Astrocyte (in vitro differentiated cells and primary cell): ENCODE measurements around the gene GALNT2. TPM values are rescaled to one million over a fixed set of nuclear protein-coding genes. Genes with fewer than 3 reads are reported as not detected.

Experiments
- DNase-seq: peaks from one replicate; pipeline ENCODE4 v3.0.0-alpha.2; 2010; ENCODE audit warnings: low read depth
- FAIRE-seq: peaks from 2 replicates; lab custom pipeline; 2011; peaks lifted over from hg19 to GRCh38; lab: Jason Lieb, UNC
- H2AFZ ChIP-seq: 2 replicates; pipeline ENCODE4 v1.6.0; 2012; ENCODE audit warnings: low read depth, low read length, inconsistent platforms
- H3K27ac ChIP-seq: 2 replicates; pipeline ENCODE4 v1.5.1; 2011; ENCODE audit warnings: low read depth, low read length, inconsistent platforms
- H3K27me3 ChIP-seq: 2 replicates; pipeline ENCODE4 v1.6.0; 2011; ENCODE audit warnings: low read length, inconsistent platforms; ENCODE audit not compliant: insufficient read depth
- H3K36me3 ChIP-seq: 2 replicates; pipeline ENCODE4 v1.5.1; 2011; ENCODE audit warnings: low read length, inconsistent platforms; ENCODE audit not compliant: insufficient read depth
- H3K4me1 ChIP-seq: 2 replicates; pipeline ENCODE4 v1.5.1; 2011; ENCODE audit warnings: low read length, inconsistent platforms; ENCODE audit not compliant: insufficient read depth
- H3K4me2 ChIP-seq: 2 replicates; pipeline ENCODE4 v1.6.0; 2012; ENCODE audit warnings: low read length, inconsistent platforms
- H3K4me3 ChIP-seq: 2 replicates; pipeline ENCODE4 v1.5.1; 2011; ENCODE audit warnings: low read depth, mild to moderate bottlenecking, low read length, inconsistent platforms; ENCODE audit not compliant: insufficient read depth
- H3K79me2 ChIP-seq: 2 replicates; pipeline ENCODE4 v1.6.0; 2012; ENCODE audit warnings: mild to moderate bottlenecking, low read length, inconsistent platforms; ENCODE audit not compliant: insufficient read depth
- H3K9ac ChIP-seq: 2 replicates; pipeline ENCODE4 v1.6.0; 2012; ENCODE audit warnings: mild to moderate bottlenecking, low read length, inconsistent platforms
- H3K9me3 ChIP-seq: 2 replicates; pipeline ENCODE4 v1.5.1; 2012; ENCODE audit warnings: low read depth, mild to moderate bottlenecking, low read length, inconsistent platforms; ENCODE audit not compliant: insufficient read depth
- H4K20me1 ChIP-seq: 2 replicates; pipeline ENCODE4 v1.6.0; 2012; ENCODE audit warnings: low read length, inconsistent platforms; ENCODE audit not compliant: insufficient read depth
- H3K27ac Mint-ChIP-seq: one replicate; pipeline ENCODE4 v1.8.0; 2021; ENCODE audit warnings: mild to moderate bottlenecking, mixed read lengths; ENCODE audit not compliant: unreplicated experiment
- H3K27me3 Mint-ChIP-seq: one replicate; pipeline ENCODE4 v1.8.0; 2021; ENCODE audit warnings: low read depth, mixed read lengths; ENCODE audit not compliant: unreplicated experiment
- H3K36me3 Mint-ChIP-seq: one replicate; pipeline ENCODE4 v1.8.0; 2021; ENCODE audit warnings: low read depth, mixed read lengths; ENCODE audit not compliant: unreplicated experiment
- H3K4me1 Mint-ChIP-seq: one replicate; pipeline ENCODE4 v1.8.0; 2021; ENCODE audit warnings: low read depth, mixed read lengths; ENCODE audit not compliant: unreplicated experiment
- H3K4me3 Mint-ChIP-seq: one replicate; pipeline ENCODE4 v1.8.0; 2021; ENCODE audit warnings: mild to moderate bottlenecking, moderate library complexity, mixed read lengths; ENCODE audit not compliant: unreplicated experiment
- H3K9me3 Mint-ChIP-seq: one replicate; pipeline ENCODE4 v1.8.0; 2021; ENCODE audit warnings: mild to moderate bottlenecking, mixed read lengths; ENCODE audit not compliant: unreplicated experiment
- EZH2 ChIP-seq: IDR thresholded peaks from 2 replicates; pipeline ENCODE4 v1.6.1; 2012; ENCODE audit warnings: mild to moderate bottlenecking, low read length, inconsistent platforms; ENCODE audit not compliant: insufficient read depth
- total RNA-seq: library from RNA; stranded (reverse); gene quantifications from 2 replicates; pipeline ENCODE4 v1.2.1, GENCODE V29; 2021
- TF ChIP-seq, protein P1 (sequence below): IDR thresholded peaks from 2 replicates; pipeline ENCODE4 v1.5.1; 2011; ENCODE audit warnings: low read depth, mild to moderate bottlenecking, inconsistent platforms, low read length, moderate library complexity; ENCODE audit not compliant: insufficient read depth

Gene GALNT2
- total RNA-seq, 1 donor from 2014 or later: 507 TPM

DNA sequence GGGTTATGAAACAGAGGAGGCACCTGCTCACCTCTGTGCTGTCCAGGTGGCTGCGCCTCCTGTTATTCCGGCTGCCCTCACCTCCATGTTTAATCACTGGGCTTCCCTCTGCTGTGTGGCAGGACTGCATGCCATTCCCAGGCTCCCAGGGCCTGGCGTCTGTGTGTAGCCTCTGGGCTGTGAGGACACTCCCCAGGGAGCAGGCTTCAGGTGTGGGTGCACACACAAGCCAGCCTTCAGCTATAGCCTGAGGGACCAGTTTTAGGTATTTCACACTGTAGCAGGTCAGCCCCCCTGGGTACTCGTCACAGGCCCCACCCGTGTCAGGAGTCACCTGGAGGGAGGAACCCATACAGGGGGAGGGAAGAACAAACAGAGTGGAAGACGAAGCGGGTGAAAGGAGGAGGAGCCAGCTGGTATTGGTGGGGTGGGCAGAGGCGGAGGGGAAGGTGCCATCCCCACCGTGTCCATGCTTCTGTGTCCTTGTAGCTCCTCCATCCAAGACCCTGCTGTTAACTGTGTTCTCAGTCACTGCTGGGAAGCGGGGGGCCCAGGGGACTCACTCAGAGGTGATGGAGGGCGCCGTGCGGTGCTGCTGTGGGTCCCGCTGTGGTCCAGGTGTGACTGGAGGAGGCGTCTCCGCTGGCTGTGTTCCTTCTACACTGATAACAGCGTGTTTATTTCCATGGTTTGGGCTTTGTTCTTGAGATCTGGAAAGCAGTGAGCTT lies 200.5 kb downstream of the GALNT2 start:
- DNase-seq: no peak
- peaks cover 9% of the 10 kb centered on the region for H3K4me1 ChIP-seq
- peaks cover 16% of the 10 kb centered on the region for H4K20me1 ChIP-seq
- H3K9me3 Mint-ChIP-seq: no peaks in the 10 kb centered on the region
- FAIRE-seq: no peak
- H3K36me3 Mint-ChIP-seq: peaks cover 21% of the 10 kb centered on the region
- H3K4me3 Mint-ChIP-seq: no peak overlapping the region
- H3K4me3 ChIP-seq: no peak overlapping the region
- no peak overlapping the region for H3K27ac Mint-ChIP-seq
- H2AFZ ChIP-seq: no peak overlapping the region
- H3K27ac ChIP-seq: no peak overlapping the region
- no peak overlapping the region for H3K9ac ChIP-seq
- no peaks in the 10 kb centered on the region for H3K9me3 ChIP-seq
- no peaks in the 10 kb centered on the region for H3K27me3 Mint-ChIP-seq
- H3K27me3 ChIP-seq: no peaks in the 10 kb centered on the region
- no peaks in the 10 kb centered on the region for H3K79me2 ChIP-seq
- H3K4me1 Mint-ChIP-seq: peaks cover 2% of the 10 kb centered on the region
- peaks cover 20% of the 10 kb centered on the region for H3K36me3 ChIP-seq
- H3K4me2 ChIP-seq: no peak overlapping the region
- TF ChIP-seq, protein P1, sequence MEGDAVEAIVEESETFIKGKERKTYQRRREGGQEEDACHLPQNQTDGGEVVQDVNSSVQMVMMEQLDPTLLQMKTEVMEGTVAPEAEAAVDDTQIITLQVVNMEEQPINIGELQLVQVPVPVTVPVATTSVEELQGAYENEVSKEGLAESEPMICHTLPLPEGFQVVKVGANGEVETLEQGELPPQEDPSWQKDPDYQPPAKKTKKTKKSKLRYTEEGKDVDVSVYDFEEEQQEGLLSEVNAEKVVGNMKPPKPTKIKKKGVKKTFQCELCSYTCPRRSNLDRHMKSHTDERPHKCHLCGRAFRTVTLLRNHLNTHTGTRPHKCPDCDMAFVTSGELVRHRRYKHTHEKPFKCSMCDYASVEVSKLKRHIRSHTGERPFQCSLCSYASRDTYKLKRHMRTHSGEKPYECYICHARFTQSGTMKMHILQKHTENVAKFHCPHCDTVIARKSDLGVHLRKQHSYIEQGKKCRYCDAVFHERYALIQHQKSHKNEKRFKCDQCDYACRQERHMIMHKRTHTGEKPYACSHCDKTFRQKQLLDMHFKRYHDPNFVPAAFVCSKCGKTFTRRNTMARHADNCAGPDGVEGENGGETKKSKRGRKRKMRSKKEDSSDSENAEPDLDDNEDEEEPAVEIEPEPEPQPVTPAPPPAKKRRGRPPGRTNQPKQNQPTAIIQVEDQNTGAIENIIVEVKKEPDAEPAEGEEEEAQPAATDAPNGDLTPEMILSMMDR: no peak
- no peak for TF ChIP-seq EZH2

DNA sequence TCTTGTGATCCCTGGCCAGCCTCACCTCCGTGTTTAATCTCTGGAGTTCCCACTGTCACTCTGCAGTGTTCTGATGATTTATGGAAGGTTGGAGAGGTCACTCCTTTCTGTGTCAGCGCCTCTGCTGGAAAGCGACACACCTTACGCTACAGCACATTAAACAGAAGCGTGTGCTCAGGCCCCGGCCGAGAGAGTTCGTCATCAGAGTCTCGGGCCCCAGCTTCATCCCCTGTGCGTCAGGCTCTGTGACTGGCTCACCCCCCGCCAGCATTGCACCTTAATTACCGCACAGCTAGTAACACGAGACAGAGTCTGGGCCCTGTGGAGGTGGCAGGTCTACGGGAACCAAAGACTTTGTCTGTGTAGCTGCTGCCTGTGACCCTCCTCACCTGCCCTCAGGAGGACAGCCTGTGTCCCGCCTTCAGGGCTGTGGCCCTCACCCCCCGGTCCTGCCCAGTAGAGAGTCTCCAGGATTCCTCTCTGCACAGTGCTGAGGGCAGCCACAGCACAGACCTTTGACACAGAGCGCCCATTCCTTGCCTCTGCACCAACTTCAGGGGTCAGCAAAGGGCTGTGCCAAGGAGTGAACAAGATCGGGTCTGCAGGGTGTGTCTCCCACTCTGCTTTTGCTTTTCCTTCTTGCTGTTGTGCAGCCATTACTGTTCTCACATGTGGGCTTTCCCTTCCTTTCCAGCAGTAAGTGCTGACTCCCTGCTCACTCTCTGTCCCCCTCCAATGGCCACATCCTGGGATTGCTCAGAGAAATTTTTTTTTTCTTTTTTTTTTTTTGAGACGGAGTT lies 201.5 kb downstream of the GALNT2 start:
- H3K9ac ChIP-seq: no peak overlapping the region
- H3K27ac Mint-ChIP-seq: peak overlapping the region; percentile 26

More for the DNA sequence above, 201.5 kb downstream of the GALNT2 start:
- Histone ChIP-seq H3K4me3 (no peak overlapping the region), H3K36me3 (peaks cover 18% of the 10 kb centered on the region), H3K79me2 (no peaks in the 10 kb centered on the region), H3K27me3 (no peaks in the 10 kb centered on the region), H3K4me2 (peak overlapping the region; percentile 1), H3K4me1 (peaks cover 9% of the 10 kb centered on the region), H4K20me1 (peaks cover 24% of the 10 kb centered on the region), H2AFZ (no peak overlapping the region), H3K9me3 (no peaks in the 10 kb centered on the region), H3K27ac (no peak overlapping the region)
- Mint-ChIP-seq H3K4me3 (no peak overlapping the region), H3K36me3 (peaks cover 23% of the 10 kb centered on the region), H3K9me3 (no peaks in the 10 kb centered on the region), H3K27me3 (no peaks in the 10 kb centered on the region), H3K4me1 (peaks cover 2% of the 10 kb centered on the region)
- TF ChIP-seq EZH2: no peak
- TF ChIP-seq, protein P1: peak; percentile 69
- DNase-seq: peak; percentile 50
- peak; percentile 49 for FAIRE-seq
